Neural progenitor cell (in vitro differentiated cells): ENCODE data around the gene RPAP3. TPM values are rescaled to one million over a fixed set of nuclear protein-coding genes. Genes with fewer than 3 reads are reported as not detected.
A peak's percentile ranks its signal among the peaks of the same experiment; 100 is the strongest.

ENCODE experiments used
- DNase-seq: peaks from one replicate; pipeline ENCODE4 v3.0.0-alpha.2; 2016; ENCODE audit warnings: low spot score
- H2AFZ ChIP-seq: fragments of 200-600 bp; sonication (generic); replicated peaks from 2 replicates; pipeline ENCODE4 v1.6.1; 2016; ENCODE audit warnings: antibody characterized with exemption
- H3F3A ChIP-seq: fragments of 200-600 bp; sonication (generic); 2 replicates; pipeline ENCODE4 v1.6.1; 2016; ENCODE audit warnings: antibody characterized with exemption, low read depth
- H3K27ac ChIP-seq: fragments of 200-600 bp; sonication (generic); 2 replicates; pipeline ENCODE4 v1.5.1; 2016; ENCODE audit warnings: mild to moderate bottlenecking
- H3K27me3 ChIP-seq: fragments of 200-600 bp; sonication (generic); 2 replicates; pipeline ENCODE4 v1.6.1; 2016; ENCODE audit warnings: mild to moderate bottlenecking, moderate library complexity
- H3K36me3 ChIP-seq: fragments of 200-600 bp; sonication (generic); 2 replicates; pipeline ENCODE4 v1.5.1; 2016
- H3K4me1 ChIP-seq: fragments of 200-600 bp; sonication (generic); 2 replicates; pipeline ENCODE4 v1.6.1; 2016; ENCODE audit warnings: mixed run types
- H3K4me2 ChIP-seq: fragments of 200-600 bp; sonication (generic); 2 replicates; pipeline ENCODE4 v1.6.1; 2016
- H3K4me3 ChIP-seq: fragments of 200-600 bp; sonication (generic); 2 replicates; pipeline ENCODE4 v1.5.1; 2016
- H3K79me2 ChIP-seq: fragments of 200-600 bp; sonication (generic); 2 replicates; pipeline ENCODE4 v1.6.1; 2016; ENCODE audit warnings: low read depth
- H3K9ac ChIP-seq: fragments of 200-600 bp; sonication (generic); 2 replicates; pipeline ENCODE4 v1.6.1; 2016
- H3K9me3 ChIP-seq: fragments of 200-600 bp; sonication (generic); 2 replicates; pipeline ENCODE4 v1.5.1; 2016; ENCODE audit warnings: low read depth
- H4K20me1 ChIP-seq: fragments of 200-600 bp; sonication (generic); 2 replicates; pipeline ENCODE4 v1.6.1; 2016; ENCODE audit warnings: low read depth
- H3K27ac Mint-ChIP-seq: 3 replicates; pipeline ENCODE4 v1.8.0; 2021; ENCODE audit warnings: mixed read lengths
- H3K27me3 Mint-ChIP-seq: 2 replicates; pipeline ENCODE4 v1.8.0; 2022; ENCODE audit warnings: low read depth, mild to moderate bottlenecking, inconsistent platforms, moderate library complexity, mixed read lengths; ENCODE audit not compliant: insufficient read depth
- H3K36me3 Mint-ChIP-seq: 3 replicates; pipeline ENCODE4 v1.8.0; 2021; ENCODE audit warnings: mixed read lengths
- H3K4me1 Mint-ChIP-seq: 3 replicates; pipeline ENCODE4 v1.8.0; 2021; ENCODE audit warnings: mixed read lengths
- H3K4me3 Mint-ChIP-seq: 3 replicates; pipeline ENCODE4 v1.8.0; 2021; ENCODE audit warnings: mild to moderate bottlenecking, moderate library complexity, mixed read lengths
- H3K9me3 Mint-ChIP-seq: 3 replicates; pipeline ENCODE4 v1.8.0; 2020; ENCODE audit warnings: mixed read lengths
- CTCF ChIP-seq: fragments of 200-600 bp; sonication (generic); IDR thresholded peaks from 2 replicates; pipeline ENCODE4 v1.5.1; 2017; ENCODE audit warnings: antibody characterized with exemption, mild to moderate bottlenecking
- EZH2 ChIP-seq: fragments of 200-600 bp; sonication (generic); IDR thresholded peaks from 2 replicates; pipeline ENCODE4 v1.6.1; 2017; ENCODE audit warnings: antibody characterized with exemption, mild to moderate bottlenecking, moderate library complexity
- EZH2phosphoT487 ChIP-seq: fragments of 200-600 bp; sonication (generic); IDR thresholded peaks from 2 replicates; pipeline ENCODE4 v1.6.1; 2017; ENCODE audit warnings: antibody characterized with exemption
- total RNA-seq: library from RNA; depleted of rRNA; stranded (reverse); fragments of >200 nt; gene quantifications from 2 replicates; pipeline ENCODE4 v1.2.3, GENCODE V29; 2015; ENCODE audit warnings: low replicate concordance

The RPAP3 gene
- total RNA-seq, 1 donor from 2014 or later: 61.9 TPM

DNA sequence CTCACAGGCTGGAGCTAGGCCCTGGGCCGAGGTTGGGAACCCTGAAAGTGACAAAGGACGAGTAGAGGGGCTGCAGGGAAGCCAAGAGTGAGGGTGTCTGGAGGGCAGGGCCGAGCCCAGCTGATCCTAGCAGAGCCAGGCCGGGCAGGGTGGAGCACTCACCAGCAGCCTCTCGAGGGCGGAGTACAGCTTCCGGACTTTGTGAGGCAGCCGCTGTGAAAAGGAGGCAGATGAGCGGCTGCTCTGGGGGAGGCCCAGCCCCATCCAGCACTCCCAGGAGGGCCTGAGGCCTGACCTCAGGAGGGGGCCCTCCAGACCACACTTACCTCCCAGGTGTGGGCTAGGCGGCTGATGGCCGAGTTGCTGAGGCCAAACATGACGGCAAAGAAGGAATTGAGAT lies 34.1 kb upstream of the RPAP3 start:
- no peaks in the 10 kb centered on the region for H3K36me3 ChIP-seq
- no peaks in the 10 kb centered on the region for H3K9me3 ChIP-seq
- peaks cover 34% of the 10 kb centered on the region for H3K4me1 Mint-ChIP-seq
- H3K27ac ChIP-seq: no peak overlapping the region
- no peak for DNase-seq
- no peaks in the 10 kb centered on the region for H3K9me3 Mint-ChIP-seq
- peaks cover 4% of the 10 kb centered on the region for H3K27me3 Mint-ChIP-seq
- no peaks in the 10 kb centered on the region for H4K20me1 ChIP-seq
- H3K4me2 ChIP-seq: no peak overlapping the region
- H3K27me3 ChIP-seq: no peaks in the 10 kb centered on the region
- H3K36me3 Mint-ChIP-seq: no peaks in the 10 kb centered on the region
- H3K4me3 ChIP-seq: no peak overlapping the region
- no peak overlapping the region for H3K4me3 Mint-ChIP-seq
- H2AFZ ChIP-seq: no peak overlapping the region
- no peaks in the 10 kb centered on the region for H3K79me2 ChIP-seq
- TF ChIP-seq EZH2: no peak
- no peak for TF ChIP-seq EZH2phosphoT487
- TF ChIP-seq CTCF: no peak
- H3F3A ChIP-seq: peaks cover 5% of the 10 kb centered on the region
- peaks cover 21% of the 10 kb centered on the region for H3K4me1 ChIP-seq
- H3K27ac Mint-ChIP-seq: no peak overlapping the region
- no peak overlapping the region for H3K9ac ChIP-seq

- TF ChIP-seq EZH2phosphoT487 (no peak), CTCF (no peak), EZH2 (no peak)
- H3K9ac ChIP-seq: no peak overlapping the region
- H3F3A ChIP-seq: peaks cover 3% of the 10 kb centered on the region
- no peaks in the 10 kb centered on the region for H3K79me2 ChIP-seq
- H3K4me1 ChIP-seq: peaks cover 23% of the 10 kb centered on the region
- no peaks in the 10 kb centered on the region for H3K36me3 ChIP-seq
- no peak overlapping the region for H2AFZ ChIP-seq
- no peak overlapping the region for H3K27ac ChIP-seq
- H3K36me3 Mint-ChIP-seq: no peaks in the 10 kb centered on the region
- no peaks in the 10 kb centered on the region for H3K27me3 ChIP-seq
- no peaks in the 10 kb centered on the region for H4K20me1 ChIP-seq
- H3K4me1 Mint-ChIP-seq: peaks cover 36% of the 10 kb centered on the region
- H3K4me3 ChIP-seq: no peak overlapping the region
- H3K27ac Mint-ChIP-seq: peak overlapping the region; percentile 21
- H3K9me3 Mint-ChIP-seq: no peaks in the 10 kb centered on the region
- H3K27me3 Mint-ChIP-seq: peaks cover 4% of the 10 kb centered on the region
- no peak overlapping the region for H3K4me2 ChIP-seq
- no peaks in the 10 kb centered on the region for H3K9me3 ChIP-seq
- DNase-seq: no peak
- no peak overlapping the region for H3K4me3 Mint-ChIP-seq
Observed at GRCh38 chr12:47739297-47739696, 33.5 kb upstream of the RPAP3 start.

GRCh38 chr12:47737936-47738594 lies 32.2 kb upstream of the RPAP3 start:
- H3K4me1 Mint-ChIP-seq: peaks cover 31% of the 10 kb centered on the region
- peaks cover 23% of the 10 kb centered on the region for H3K4me1 ChIP-seq
- peaks cover 4% of the 10 kb centered on the region for H3K27me3 Mint-ChIP-seq
- no peaks in the 10 kb centered on the region for H3K36me3 ChIP-seq
- no peak overlapping the region for H3K9ac ChIP-seq
- DNase-seq: no peak
- H4K20me1 ChIP-seq: no peaks in the 10 kb centered on the region
- TF ChIP-seq EZH2phosphoT487 (no peak), CTCF (no peak), EZH2 (no peak)
- no peaks in the 10 kb centered on the region for H3K9me3 ChIP-seq
- no peak overlapping the region for H3K4me3 ChIP-seq
- H3F3A ChIP-seq: no peaks in the 10 kb centered on the region
- no peaks in the 10 kb centered on the region for H3K36me3 Mint-ChIP-seq
- H2AFZ ChIP-seq: no peak overlapping the region
- H3K9me3 Mint-ChIP-seq: no peaks in the 10 kb centered on the region
- H3K27ac ChIP-seq: no peak overlapping the region
- no peak overlapping the region for H3K4me3 Mint-ChIP-seq
- no peak overlapping the region for H3K27ac Mint-ChIP-seq
- H3K27me3 ChIP-seq: no peaks in the 10 kb centered on the region
- no peak overlapping the region for H3K4me2 ChIP-seq
- H3K79me2 ChIP-seq: no peaks in the 10 kb centered on the region
